KMS-11 (cell line): ENCODE measurements around the gene ITGB3.

ENCODE experiments used
- H2AFZ ChIP-seq: fragments of 200-600 bp; sonication (generic); 2 replicates; pipeline ENCODE4 v1.6.1; 2016; ENCODE audit warnings: antibody characterized with exemption, mixed run types, low read depth
- H3K27ac ChIP-seq: fragments of 200-600 bp; sonication (generic); 2 replicates; pipeline ENCODE4 v1.6.1; 2016; ENCODE audit warnings: mild to moderate bottlenecking, mixed run types
- H3K27me3 ChIP-seq: fragments of 200-600 bp; sonication (generic); 2 replicates; pipeline ENCODE4 v1.6.1; 2017; ENCODE audit warnings: mild to moderate bottlenecking, low read depth, mixed run types, moderate library complexity; ENCODE audit not compliant: insufficient read depth
- H3K36me3 ChIP-seq: fragments of 200-600 bp; sonication (generic); 2 replicates; pipeline ENCODE4 v1.6.1; 2017; ENCODE audit warnings: mild to moderate bottlenecking, mixed run types; ENCODE audit not compliant: insufficient read depth
- H3K4me1 ChIP-seq: fragments of 200-600 bp; sonication (generic); 2 replicates; pipeline ENCODE4 v1.6.1; 2016; ENCODE audit warnings: mild to moderate bottlenecking, low read depth, mixed run types; ENCODE audit not compliant: poor library complexity, severe bottlenecking
- H3K4me2 ChIP-seq: fragments of 200-600 bp; sonication (generic); 2 replicates; pipeline ENCODE4 v1.7.0; 2016; ENCODE audit warnings: mild to moderate bottlenecking, mixed run types
- H3K4me3 ChIP-seq: fragments of 200-600 bp; sonication (generic); IDR thresholded peaks from 2 replicates; pipeline ENCODE4 v1.6.1; 2017; ENCODE audit warnings: low read depth, low read length, mixed read lengths; ENCODE audit not compliant: insufficient read depth
- H3K79me2 ChIP-seq: fragments of 200-600 bp; sonication (generic); 2 replicates; pipeline ENCODE4 v1.6.1; 2016; ENCODE audit warnings: low read depth, mixed run types; ENCODE audit not compliant: insufficient read depth
- H3K9ac ChIP-seq: fragments of 200-600 bp; sonication (generic); 2 replicates; pipeline ENCODE4 v1.6.1; 2016; ENCODE audit warnings: mild to moderate bottlenecking, mixed run types
- H4K20me1 ChIP-seq: fragments of 200-600 bp; sonication (generic); 2 replicates; pipeline ENCODE4 v1.6.1; 2016; ENCODE audit warnings: mild to moderate bottlenecking, mixed run types; ENCODE audit not compliant: insufficient read depth
- CTCF ChIP-seq: fragments of 200-600 bp; sonication (generic); conservative IDR thresholded peaks from 2 replicates; pipeline ENCODE4 v1.6.1; 2017; ENCODE audit warnings: low read depth, mild to moderate bottlenecking, antibody characterized with exemption, low read length, moderate library complexity, mixed read lengths

The ITGB3 gene

DNA sequence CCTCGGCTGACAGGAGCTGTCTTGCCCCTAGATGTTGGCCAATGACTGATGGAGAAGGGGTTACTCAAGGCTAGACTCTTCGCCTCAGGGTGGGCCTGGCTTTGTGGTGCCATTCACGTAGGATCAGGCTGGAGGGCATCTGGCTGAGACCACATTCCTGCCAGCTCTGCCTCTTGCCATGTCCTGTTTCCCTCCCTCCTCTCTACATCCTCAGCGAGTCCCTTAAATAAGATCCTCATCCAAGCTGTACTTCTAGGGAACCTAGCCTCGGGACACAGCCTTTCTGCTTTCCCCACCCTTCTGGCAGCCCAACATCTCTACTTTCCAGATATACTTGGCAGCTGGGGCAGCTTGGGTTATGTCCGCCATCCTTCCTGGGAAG is 42.2 kb downstream of the ITGB3 start:
- Histone ChIP-seq H3K27ac (no peak overlapping the region), H2AFZ (no peak overlapping the region), H4K20me1 (no peaks in the 10 kb centered on the region), H3K4me2 (no peak overlapping the region), H3K79me2 (no peaks in the 10 kb centered on the region), H3K4me1 (no peaks in the 10 kb centered on the region), H3K27me3 (no peaks in the 10 kb centered on the region), H3K36me3 (no peaks in the 10 kb centered on the region), H3K4me3 (no peak overlapping the region), H3K9ac (no peak overlapping the region)
- TF ChIP-seq CTCF = no peak

- no peaks in the 10 kb centered on the region for H3K27me3 ChIP-seq
- H3K4me1 ChIP-seq = no peaks in the 10 kb centered on the region
- no peak overlapping the region for H3K27ac ChIP-seq
- TF ChIP-seq CTCF = no peak
- H3K79me2 ChIP-seq = no peaks in the 10 kb centered on the region
- H2AFZ ChIP-seq = no peak overlapping the region
- no peaks in the 10 kb centered on the region for H4K20me1 ChIP-seq
- H3K9ac ChIP-seq = no peak overlapping the region
- no peak overlapping the region for H3K4me2 ChIP-seq
- H3K4me3 ChIP-seq = no peak overlapping the region
- H3K36me3 ChIP-seq = no peaks in the 10 kb centered on the region
Measured at GRCh38 chr17:47297661-47298400, 44.2 kb downstream of the ITGB3 start.

DNA sequence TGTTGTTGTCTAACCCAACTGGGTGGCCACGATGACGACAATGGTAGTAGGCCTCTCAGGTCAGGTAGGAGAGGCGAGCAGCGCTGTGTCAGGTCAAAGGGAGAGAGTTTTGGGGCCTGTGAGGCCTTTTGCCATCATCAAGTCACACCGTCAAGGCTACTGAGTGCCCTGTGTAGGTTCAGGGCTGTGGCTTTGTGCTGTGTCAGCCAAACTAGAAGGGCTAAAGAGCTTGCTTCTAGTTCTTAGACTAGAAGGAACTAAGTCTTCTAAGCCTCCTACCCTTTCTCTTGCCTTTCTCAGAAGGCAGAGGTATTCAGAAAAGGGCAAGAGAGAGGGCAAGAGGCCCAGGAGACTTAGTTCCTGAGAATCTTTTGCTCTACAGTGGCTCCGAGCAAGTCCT is 45.1 kb downstream of the ITGB3 start:
- no peak overlapping the region for H3K4me3 ChIP-seq
- H3K4me2 ChIP-seq = no peak overlapping the region
- no peaks in the 10 kb centered on the region for H3K36me3 ChIP-seq
- no peak overlapping the region for H3K9ac ChIP-seq
- no peaks in the 10 kb centered on the region for H3K4me1 ChIP-seq
- H3K27ac ChIP-seq = no peak overlapping the region
- H2AFZ ChIP-seq = no peak overlapping the region
- no peaks in the 10 kb centered on the region for H3K79me2 ChIP-seq
- no peaks in the 10 kb centered on the region for H3K27me3 ChIP-seq
- H4K20me1 ChIP-seq = no peaks in the 10 kb centered on the region
- TF ChIP-seq CTCF = no peak

GRCh38 chr17:47299239-47299910 is 45.7 kb downstream of the ITGB3 start:
- Histone ChIP-seq H2AFZ (no peak overlapping the region), H3K4me3 (no peak overlapping the region), H3K27me3 (no peaks in the 10 kb centered on the region), H3K79me2 (no peaks in the 10 kb centered on the region), H3K9ac (no peak overlapping the region), H3K36me3 (no peaks in the 10 kb centered on the region), H4K20me1 (no peaks in the 10 kb centered on the region), H3K27ac (no peak overlapping the region), H3K4me1 (no peaks in the 10 kb centered on the region), H3K4me2 (no peak overlapping the region)
- TF ChIP-seq CTCF = no peak
